HG03097 (cell line): ENCODE results near the gene WNT9B.

ENCODE experiments used
- ATAC-seq: cut with Tn5 transposase; IDR thresholded peaks from one replicate; pipeline ENCODE4 v1.9.1; 2021; ENCODE audit not compliant: unreplicated experiment, low FRiP score

Gene WNT9B, protein sequence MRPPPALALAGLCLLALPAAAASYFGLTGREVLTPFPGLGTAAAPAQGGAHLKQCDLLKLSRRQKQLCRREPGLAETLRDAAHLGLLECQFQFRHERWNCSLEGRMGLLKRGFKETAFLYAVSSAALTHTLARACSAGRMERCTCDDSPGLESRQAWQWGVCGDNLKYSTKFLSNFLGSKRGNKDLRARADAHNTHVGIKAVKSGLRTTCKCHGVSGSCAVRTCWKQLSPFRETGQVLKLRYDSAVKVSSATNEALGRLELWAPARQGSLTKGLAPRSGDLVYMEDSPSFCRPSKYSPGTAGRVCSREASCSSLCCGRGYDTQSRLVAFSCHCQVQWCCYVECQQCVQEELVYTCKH

DNA sequence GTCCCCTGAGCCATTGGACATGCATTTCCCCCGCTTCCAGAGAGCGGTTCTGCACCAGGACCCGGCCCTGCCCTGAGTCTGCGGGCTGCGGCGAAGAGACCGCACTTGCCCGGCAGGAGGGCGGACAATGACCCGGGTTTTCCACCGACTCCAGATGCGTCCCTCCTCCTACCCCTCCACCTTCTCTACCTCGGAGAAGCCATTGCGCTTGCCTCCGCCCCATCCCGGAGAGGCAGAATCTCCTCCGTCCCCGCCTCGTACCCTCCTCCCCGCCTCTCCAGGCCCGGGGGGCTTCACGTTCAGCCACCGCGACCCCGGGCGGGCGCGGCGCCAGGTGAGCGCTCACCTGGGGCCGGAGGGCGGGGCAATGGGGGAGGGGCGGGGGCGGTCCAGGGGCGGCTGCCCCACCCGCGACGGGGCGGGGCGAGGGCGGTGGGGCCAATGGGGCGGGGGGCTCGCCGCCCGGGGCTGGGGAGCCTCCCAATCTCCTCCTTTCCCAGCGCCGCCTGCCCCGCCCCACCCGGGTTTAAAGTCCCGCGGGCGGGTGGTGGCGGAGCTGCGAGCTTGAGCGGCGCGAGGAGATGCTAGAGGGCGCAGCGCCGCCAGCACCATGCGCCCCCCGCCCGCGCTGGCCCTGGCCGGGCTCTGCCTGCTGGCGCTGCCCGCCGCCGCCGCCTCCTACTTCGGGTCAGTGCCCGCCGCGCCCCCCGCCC lies at the start of gene WNT9B:
TSS of gene WNT9B (plus strand) at position 555 of the 713 bp plus-strand sequence. CDS start at position 611, 56 bp downstream.
- ATAC-seq, result no peak

DNA sequence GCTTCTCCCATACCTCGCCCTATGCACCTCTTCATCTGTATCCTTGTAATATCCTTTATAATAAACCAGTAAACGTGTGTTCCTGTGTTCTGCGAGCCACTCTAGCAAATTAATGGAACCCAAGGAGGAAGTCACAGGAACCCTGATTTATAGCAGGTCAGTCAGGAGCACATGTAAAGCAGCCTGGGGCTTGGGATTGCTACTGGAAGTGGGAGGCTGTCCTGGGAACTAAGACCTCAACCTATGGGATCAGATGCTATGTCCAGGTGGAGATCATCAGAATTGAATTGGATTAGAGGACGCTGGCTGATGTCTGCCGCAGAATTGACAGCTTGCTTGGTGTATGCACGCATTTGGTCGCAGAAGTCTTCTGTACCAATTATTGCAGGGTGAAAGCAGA lies 48.6 kb upstream of the WNT9B start:
- no peak for ATAC-seq

DNA sequence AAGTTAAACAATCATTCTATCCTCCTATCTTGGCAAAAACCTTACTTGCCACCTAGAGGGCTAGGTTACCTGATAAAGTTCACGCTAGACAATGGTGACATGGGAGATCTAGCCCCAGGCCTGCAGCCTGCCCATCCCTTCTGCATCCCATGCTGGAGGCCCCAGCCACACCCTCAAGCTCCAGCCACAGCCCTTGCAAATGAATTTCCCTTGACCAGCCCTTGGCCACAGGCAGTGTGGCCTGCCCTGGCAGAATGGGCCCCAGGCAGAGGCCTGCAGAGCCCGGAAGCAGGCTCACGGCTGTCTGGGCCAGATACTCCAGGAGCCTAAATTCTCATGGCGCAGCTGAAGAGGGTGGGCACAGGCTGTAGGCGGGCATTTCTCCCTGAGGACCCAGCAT lies 47.8 kb upstream of the WNT9B start:
- no peak for ATAC-seq

DNA sequence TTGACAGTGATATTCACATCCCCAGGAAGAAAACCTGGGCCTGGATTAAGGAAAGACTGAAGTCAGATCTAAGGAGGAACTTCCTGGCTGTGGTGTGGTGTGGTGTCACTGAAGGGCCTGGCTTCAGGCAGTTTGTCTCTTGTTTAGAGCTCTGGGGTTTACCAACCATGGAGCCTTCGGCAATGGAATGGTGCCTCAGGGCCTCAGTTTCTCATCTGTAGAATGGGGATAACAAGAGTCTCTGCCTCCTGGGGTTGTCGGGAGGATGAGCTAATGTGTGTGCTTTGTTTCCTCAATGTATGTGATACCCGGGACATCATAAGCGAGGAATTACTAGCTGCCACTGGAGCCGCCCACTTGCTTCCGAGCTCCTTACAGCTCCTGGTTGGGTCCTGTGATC lies 45.6 kb upstream of the WNT9B start:
- no peak for ATAC-seq

DNA sequence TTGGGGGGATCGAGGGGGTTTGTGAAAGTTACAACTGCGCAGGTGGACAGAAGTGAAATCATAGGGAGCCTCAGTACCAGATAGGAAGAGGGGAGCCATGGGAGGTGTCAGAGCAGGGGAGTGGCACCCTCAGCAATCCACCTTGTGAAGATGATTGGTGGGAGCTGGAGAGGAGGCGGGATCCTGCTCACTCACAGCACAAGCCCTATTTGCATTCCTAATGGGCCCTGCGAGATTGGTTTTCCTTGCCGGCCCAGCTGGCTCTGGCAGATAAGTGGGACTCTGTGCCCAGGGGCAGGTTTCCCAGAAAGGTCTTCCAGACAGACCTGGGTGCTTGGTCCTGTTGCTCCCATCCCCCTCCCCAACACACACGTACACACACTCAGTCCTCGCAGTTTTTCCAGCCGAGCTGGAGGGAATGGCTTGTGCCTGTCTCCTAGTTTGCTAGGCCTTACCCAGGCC lies 42.2 kb upstream of the WNT9B start:
- ATAC-seq, result no peak

DNA sequence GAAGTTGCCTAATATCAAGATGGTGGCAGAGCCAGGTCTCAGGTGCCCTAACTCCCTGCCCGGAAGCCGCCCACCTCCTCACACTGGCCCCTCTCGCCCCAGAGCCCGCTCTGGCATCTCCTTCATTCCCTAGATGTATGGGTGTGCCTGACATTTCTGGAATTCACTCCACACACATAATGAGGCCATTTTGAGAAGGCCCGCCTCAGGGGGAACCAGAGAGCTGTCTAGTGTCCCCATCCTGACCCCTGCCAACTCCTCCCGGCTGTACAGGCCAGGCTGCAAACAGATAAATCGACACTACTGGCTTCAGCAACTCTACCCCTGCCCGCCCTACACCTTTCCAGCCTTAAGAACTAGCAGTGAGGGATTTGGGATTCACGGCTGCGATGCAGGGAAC lies 40.5 kb upstream of the WNT9B start:
- no peak for ATAC-seq

DNA sequence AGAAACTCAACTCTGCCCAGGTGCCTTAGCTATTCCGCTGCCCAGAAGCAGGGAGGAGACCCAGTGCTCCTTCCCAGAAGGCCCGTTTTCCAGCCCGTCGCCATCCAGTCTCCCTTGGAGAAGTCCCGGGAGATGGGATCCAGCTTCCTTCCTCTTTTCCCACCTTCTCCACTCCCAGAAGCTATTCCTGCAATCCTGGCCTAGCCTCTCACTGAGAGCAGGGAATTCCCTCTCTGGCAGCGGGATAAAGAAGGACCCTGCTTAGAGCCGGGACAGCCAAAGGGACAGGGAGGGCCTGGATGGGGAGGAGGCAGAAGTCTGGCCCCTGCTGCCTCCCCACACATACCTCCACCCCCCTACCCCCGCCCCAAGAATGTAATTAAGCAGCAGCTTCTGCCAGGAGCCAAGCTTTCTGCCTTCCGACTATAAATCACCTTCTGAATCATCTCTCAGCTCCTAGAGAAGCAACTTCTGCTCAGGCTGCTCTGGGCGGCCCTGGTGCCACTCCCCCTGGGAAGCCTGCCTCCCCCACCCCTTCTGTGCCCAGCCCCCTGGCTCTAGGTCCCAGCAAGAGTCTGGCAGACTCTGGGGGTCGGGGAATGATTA lies 39.3 kb upstream of the WNT9B start:
- ATAC-seq, result no peak

DNA sequence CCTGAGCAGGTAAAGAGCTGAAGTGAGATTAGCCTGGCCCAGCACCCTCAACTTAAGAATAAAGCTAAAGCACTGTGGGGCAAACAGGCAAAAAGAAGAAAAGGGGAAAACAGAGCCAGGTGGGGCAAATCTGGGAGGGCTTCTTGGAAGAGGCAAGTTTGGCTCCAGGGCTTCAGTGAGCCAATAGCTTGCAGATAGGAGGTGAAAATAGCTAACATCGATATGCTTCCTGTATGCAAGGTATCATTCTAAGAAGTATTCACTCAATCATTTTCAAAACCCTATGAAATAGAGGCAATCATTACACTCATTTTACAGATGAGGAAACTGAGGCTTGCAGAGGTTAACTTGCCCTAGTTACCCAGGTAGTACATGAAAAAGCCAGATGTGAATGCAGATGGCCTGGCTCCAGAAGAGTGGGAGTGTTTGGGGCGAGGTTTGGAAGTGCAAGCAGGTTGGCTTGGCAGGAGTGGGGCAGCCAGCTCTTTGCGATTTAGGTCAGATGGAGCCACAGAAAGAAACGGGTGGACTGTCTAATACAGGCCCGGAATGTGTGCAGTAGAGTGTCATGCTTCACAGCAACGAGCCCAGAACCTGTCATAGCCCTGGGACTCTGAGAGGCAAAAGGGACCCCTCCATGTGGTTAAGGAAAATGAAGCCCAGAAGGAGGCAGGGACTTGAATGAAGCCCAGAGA lies 38.6 kb upstream of the WNT9B start:
- no peak for ATAC-seq

DNA sequence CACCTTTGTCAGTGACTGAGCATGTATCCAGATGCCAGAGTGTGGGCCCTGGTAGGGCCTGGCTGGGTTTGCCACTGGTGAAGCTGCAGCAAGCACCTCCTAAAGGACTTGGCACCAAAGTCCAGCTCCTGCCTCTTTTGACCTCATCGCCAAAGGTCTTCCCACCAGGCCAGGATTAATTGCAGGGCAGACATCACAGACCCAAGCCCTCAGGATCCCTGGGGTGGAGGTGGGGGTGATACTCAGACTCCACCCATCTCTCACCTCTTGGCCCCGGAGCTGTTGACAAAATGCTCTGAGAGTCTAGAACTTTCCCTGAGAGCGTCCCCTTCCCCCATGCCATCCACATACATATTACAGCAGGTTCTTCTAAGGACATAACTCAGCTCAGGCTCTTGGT lies 37.5 kb upstream of the WNT9B start:
- ATAC-seq, result no peak

DNA sequence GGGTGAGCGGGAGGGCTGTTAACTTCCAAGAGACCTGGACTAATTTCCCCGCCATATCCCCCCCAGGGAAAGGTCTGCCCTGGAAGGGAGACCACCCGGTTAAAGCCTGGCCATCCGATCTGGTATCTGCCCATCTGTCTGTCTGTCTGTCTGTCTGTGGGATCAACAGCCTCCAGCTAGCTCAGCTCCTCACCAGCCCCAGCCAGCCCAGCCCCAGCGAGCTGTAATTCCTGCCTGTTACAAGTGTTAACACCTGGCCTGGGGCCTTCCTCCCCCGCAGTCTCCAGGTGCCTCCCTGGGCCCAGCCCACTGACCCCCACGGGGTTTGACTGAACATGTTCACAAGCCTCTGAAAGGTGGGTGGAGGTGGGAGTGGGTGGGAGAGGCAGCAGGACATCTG lies 36.9 kb upstream of the WNT9B start:
- no peak for ATAC-seq

DNA sequence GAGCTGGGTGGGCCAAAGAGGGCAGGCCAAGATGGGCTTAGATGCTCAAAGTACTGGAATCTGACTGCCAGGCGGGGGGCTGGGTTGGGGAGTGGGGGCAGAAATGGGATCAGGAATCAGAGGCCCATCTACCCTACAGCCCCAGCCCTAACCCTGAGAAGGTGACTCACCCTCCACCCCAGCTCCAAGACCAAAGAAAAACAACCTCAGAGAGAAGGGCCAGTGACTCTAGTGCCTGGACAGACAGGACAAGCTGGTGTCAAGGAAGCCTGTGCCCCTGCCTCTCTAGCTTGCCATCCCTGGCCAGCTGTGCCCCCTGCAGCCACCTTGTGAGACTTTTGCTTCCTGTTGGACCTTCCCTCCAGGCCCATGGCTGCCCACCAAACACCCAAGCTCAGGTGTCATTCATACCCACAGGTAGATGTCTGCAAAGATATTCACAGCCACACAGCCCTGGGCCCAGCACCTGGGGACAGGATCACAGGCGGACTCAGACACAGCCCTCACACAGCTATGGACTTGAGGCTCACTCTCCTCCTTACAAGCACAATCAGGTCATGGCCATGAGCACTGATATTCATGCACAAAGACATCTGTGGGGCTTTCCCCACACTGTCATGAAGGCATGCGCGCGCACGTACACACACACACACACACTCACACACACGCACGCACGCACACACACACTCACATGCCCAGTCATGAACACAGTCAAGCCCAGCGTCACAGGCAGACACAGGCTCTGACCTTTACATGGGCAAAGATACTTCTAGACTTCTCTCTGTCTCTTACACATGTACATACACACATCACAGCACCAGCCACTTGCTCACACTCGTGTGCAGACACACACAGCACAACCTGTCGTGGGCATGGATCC lies 35.7 kb upstream of the WNT9B start:
- ATAC-seq, result no peak

DNA sequence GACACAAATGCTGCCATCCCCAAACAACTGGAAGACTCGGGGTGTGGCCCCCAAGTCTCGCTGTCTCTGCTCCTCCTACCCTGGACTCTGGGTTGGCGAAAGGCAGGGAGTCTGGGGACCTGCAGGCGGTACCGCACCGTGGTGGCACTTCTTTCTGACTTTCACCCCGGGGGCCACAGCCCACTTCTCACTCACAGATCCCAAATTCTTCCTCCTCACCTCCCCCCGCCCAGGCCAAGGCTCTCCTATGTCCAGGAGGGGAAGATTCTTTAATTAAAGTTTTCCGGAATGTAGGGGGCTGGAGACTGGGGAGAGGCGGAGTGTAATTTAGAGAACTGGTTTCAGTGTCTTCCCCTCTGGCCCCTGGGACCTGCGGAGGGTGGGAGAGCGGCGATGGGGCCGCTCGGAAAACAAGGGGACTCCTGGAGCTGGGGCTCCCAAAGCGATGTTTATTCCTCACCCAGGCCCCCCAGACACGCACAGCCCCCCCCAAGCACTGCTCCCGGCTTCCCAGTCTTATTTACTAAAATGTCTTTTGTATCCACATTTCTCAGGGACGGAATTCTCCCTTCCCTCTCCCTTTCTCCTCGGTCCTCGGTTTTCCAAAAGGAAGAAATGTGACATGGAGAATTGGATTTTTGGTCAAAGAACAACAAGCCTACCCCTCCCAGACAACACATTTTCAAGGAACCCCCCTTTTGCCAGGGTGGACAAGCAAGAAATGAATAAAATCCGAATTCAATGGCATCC lies 34.1 kb upstream of the WNT9B start:
- no peak for ATAC-seq

DNA sequence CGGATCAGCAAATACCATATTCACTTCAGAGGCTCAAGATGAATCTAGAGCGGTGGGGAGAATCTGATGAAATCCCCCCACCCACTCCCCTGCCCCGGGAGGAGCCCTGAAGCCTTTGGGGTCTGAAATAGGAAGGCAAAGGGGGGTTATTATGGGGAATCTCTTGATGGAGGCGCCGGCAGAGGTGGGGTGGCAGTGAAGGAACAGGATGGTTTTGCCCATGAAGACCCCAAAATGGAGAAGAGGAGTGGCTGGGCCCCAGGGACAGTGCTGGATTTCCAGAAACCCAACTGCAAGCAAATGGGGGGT lies 33.5 kb upstream of the WNT9B start:
- no peak for ATAC-seq

DNA sequence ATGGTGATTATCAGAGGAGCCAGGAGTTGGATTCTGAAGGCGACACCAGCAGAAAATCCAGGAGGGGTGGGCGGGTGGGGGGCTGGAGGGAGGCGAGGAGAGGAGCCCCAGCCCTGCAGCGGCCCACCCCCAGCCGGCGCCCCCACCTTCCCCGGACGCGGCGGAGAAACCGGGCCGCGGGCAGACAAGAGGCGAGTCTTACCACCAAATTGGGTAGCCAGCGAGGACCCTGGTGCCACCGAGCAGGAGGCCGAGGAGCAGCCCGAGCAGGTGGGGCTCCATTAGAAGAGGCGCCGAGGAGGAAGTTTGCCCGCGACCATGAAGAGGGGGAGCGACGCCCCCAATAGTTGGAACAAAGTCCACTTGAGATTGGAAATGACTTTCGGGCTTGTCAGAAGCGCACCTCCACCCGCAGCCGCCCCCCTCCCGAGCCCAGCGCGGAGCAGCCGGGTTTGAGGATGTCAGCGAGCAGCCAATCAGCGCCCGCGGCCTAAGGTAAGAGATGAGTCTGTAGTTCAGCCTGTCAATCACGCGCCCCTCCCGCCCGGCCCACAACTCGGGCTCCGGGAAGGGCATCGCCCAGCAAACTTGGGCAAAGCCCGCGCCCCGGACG lies 33.0 kb upstream of the WNT9B start, which contains the start of gene WNT3:
TSS of gene WNT3 (minus strand) at position 377 of the 613 bp plus-strand sequence. CDS start at position 282, 95 bp downstream.
- no peak for ATAC-seq

DNA sequence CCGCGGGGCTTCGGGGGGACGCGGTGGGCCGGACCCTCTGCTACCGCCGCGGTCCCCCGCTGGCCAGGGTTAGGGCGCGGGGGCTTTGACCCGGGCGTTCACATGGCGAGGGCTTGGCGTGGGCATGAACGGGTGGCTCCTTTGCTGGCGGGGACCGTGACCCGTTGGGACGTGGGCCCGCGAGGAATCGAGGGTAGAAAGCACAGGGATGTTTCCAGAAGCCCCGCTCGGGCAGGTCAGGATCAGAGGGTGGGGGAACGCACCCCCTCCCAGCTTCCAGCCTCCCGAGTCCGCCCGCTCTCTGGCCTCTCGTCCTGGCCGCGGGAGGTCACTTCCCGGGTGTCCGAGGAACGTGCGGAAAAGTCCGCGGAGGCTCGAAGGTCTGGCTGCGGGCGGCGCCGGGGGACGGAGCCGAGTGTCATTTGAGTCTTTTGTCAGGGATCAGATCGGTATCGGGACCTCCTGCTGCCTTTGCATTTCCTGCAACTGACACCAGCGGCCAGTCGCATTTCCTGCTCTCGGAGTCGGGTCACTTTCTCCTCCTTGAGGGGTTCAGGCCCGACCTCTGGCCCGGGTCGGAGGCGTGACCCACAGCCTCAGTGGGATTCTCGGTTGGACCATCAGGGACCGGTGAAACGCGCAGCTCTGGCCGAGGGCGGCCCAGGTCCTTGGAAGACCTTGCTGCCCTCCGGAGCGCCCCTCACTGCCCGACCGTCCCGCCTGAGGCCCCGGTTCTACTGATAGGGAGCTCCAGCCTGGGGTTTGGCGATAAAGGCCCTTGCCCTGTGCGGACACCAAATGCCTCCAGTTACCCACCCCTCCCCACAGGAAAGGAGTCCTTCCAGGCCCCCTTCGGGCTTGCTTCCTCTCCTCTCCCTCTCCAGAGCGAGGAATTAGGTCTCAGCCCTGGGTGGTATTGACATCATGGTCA lies 32.2 kb upstream of the WNT9B start:
- ATAC-seq, result no peak

DNA sequence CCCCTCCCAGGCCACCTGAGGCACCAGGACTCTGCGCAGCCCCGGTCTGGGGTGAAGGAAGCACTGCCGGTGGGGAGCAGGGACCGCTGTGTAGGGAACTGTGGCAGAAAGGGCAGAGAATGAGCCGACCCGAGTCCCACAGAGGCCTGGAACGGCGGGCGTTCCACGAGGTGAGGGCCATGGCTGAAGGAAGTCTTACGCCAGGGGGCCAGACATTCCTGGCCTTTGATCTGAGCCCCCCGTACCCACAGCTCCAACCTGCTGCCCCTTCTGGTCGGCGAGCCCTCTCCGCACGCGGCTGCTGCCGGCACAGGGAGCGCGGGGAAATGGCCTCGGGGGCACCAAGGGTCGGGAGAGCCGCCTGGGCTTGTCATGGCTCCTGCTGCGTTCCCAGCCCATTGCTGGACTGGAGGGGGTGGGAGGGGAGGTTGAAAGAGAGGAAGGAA lies 31.5 kb upstream of the WNT9B start:
- no peak for ATAC-seq

DNA sequence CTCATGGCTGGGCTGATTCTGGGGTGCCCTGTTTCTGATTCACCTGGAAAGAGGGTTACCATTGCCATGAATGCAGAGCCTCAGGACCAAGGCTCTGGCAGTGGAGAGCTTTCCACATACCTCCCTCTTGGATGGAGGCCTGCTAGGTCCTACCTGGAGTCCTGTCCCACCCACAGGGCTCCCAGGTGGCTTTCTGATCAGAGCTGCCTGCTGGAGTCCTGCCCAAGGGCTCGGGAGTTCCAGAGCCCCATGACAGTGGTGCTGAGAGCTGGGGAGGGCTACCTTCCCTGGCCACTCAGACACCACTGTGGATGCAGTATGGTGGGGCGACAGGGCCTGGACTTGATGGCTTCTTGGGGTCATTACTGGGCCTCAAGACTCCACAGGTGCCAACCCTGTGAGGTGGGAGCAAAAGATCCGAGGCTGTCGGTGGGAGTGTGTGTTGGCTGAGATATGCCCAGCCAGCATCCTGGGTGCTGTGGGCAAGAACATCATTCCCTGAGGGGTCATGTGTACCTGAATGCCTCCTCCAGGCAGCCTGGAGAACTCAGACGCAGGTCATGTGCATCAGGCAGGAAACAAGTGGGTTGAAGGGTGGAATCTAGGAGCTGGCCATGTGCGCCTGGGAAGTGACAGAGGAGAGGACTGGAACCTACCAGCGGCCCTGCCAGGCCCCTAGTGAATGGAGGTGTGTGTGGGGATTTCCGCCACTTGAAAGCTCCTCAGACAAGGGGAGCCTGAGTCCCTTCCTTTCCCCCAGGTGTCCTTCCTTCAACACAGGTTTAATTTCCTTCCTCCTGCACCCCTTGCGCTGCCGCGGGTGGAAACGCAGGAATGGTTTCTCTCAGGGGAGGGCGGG lies 30.6 kb upstream of the WNT9B start:
- no peak for ATAC-seq
